Liver (tissue), 3 donors: ENCODE data around the gene SAMD8.
"Not testable (repeated sequence)": the region's sequence is repeated elsewhere in the genome, so short reads cannot be mapped to it uniquely, and the experiment has no call there.

Source experiments
- JUND ChIP-seq, 2 donors: IDR thresholded peaks; 2 replicates each; pipeline ENCODE4 v1.6.1; 2016; ENCODE audit warnings: antibody characterized with exemption in 2 of 2
- TF ChIP-seq, protein P1 (sequence below): IDR thresholded peaks from 2 replicates; pipeline ENCODE4 v1.6.1; 2016; ENCODE audit warnings: antibody characterized with exemption, mild to moderate bottlenecking
- TF ChIP-seq, protein P2 (sequence below): fragments of 150-350 bp; IDR thresholded peaks from 2 replicates; pipeline ENCODE4 v1.5.1; 2017; ENCODE audit warnings: improper control_type of control experiment, low read depth, low read length; ENCODE audit not compliant: missing input control
- donor health status: healthy.
- donor health status: healthy.

DNA sequence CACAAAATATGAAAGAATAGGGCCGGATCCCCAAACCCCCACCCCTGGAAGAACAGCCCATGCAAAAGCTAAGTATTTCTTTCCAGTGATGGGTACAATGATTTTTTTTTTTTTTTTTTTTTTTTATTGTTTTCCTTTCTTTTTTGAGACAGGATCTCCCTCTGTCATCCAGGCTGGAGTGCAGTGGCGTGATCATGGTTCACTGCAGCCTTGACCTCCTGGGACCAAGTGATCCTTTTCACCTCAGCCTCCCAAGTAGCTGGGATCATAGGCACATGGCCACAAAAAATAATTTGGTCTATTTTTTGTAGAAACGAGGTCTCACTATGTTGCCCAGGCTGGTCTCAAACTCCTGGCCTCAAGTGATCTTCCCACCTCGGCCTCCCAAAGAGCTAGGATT, 83.2 kb downstream of the SAMD8 start:
- TF ChIP-seq, protein P1, sequence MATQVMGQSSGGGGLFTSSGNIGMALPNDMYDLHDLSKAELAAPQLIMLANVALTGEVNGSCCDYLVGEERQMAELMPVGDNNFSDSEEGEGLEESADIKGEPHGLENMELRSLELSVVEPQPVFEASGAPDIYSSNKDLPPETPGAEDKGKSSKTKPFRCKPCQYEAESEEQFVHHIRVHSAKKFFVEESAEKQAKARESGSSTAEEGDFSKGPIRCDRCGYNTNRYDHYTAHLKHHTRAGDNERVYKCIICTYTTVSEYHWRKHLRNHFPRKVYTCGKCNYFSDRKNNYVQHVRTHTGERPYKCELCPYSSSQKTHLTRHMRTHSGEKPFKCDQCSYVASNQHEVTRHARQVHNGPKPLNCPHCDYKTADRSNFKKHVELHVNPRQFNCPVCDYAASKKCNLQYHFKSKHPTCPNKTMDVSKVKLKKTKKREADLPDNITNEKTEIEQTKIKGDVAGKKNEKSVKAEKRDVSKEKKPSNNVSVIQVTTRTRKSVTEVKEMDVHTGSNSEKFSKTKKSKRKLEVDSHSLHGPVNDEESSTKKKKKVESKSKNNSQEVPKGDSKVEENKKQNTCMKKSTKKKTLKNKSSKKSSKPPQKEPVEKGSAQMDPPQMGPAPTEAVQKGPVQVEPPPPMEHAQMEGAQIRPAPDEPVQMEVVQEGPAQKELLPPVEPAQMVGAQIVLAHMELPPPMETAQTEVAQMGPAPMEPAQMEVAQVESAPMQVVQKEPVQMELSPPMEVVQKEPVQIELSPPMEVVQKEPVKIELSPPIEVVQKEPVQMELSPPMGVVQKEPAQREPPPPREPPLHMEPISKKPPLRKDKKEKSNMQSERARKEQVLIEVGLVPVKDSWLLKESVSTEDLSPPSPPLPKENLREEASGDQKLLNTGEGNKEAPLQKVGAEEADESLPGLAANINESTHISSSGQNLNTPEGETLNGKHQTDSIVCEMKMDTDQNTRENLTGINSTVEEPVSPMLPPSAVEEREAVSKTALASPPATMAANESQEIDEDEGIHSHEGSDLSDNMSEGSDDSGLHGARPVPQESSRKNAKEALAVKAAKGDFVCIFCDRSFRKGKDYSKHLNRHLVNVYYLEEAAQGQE, result not testable (repeated sequence)
- TF ChIP-seq, protein P2, sequence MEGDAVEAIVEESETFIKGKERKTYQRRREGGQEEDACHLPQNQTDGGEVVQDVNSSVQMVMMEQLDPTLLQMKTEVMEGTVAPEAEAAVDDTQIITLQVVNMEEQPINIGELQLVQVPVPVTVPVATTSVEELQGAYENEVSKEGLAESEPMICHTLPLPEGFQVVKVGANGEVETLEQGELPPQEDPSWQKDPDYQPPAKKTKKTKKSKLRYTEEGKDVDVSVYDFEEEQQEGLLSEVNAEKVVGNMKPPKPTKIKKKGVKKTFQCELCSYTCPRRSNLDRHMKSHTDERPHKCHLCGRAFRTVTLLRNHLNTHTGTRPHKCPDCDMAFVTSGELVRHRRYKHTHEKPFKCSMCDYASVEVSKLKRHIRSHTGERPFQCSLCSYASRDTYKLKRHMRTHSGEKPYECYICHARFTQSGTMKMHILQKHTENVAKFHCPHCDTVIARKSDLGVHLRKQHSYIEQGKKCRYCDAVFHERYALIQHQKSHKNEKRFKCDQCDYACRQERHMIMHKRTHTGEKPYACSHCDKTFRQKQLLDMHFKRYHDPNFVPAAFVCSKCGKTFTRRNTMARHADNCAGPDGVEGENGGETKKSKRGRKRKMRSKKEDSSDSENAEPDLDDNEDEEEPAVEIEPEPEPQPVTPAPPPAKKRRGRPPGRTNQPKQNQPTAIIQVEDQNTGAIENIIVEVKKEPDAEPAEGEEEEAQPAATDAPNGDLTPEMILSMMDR, result not testable (repeated sequence)
- TF ChIP-seq JUND (IDR thresholded peaks at IDR 0.05), result not testable (repeated sequence)
